DOHH2 (cell line): ENCODE data around the gene UMPS.

Experiments used
- CTCF ChIP-seq: fragments of 200-600 bp; sonication (generic); IDR thresholded peaks from one replicate; pipeline ENCODE4 v1.5.1; 2014; ENCODE audit warnings: antibody characterized with exemption, mild to moderate bottlenecking, low read depth, low read length; ENCODE audit not compliant: poor library complexity, severe bottlenecking
- EZH2phosphoT487 ChIP-seq: fragments of 200-600 bp; sonication (generic); IDR thresholded peaks from 2 replicates; pipeline ENCODE4 v1.6.1; 2017; ENCODE audit warnings: borderline replicate concordance, mild to moderate bottlenecking, antibody characterized with exemption, low read length, moderate library complexity, mixed read lengths

GRCh38 chr3:124767691-124768090 is 37.4 kb downstream of the UMPS start:
- TF ChIP-seq CTCF (no peak), EZH2phosphoT487 (no peak)
